ENCODE results near the gene DDT.
"Not testable (repeated sequence)": the region's sequence is repeated elsewhere in the genome, so short reads cannot be mapped to it uniquely, and the experiment has no call there.

Gene DDT

DNA sequence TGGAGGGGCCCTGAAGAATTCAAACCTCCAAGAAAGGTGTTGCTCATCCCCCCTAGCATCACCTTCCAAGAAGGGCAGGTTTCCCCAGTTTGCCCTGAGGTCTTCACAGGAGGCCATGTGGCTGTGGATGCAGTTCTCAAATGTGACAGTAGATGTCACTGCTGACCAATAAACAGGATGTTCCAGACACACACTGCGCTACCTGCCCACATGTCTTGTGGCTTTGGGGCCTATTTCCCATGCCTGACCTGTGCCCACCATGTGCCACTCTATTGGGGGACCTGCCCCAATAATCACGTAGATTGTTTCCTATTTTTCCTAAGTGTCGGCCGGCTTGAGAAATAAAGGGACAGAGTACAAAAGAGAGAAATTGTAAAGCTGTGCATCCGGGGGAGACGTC lies 10.2 kb upstream of the DDT start:
- DNase-seq (ENCODE audit: extremely low read depth, insufficient read length) = no peak
- H3K27me3 ChIP-seq (replicated peaks; ENCODE audit: control insufficient read depth, insufficient read depth, low read length) = no peaks in the 10 kb centered on the region
- TF ChIP-seq, protein P1, sequence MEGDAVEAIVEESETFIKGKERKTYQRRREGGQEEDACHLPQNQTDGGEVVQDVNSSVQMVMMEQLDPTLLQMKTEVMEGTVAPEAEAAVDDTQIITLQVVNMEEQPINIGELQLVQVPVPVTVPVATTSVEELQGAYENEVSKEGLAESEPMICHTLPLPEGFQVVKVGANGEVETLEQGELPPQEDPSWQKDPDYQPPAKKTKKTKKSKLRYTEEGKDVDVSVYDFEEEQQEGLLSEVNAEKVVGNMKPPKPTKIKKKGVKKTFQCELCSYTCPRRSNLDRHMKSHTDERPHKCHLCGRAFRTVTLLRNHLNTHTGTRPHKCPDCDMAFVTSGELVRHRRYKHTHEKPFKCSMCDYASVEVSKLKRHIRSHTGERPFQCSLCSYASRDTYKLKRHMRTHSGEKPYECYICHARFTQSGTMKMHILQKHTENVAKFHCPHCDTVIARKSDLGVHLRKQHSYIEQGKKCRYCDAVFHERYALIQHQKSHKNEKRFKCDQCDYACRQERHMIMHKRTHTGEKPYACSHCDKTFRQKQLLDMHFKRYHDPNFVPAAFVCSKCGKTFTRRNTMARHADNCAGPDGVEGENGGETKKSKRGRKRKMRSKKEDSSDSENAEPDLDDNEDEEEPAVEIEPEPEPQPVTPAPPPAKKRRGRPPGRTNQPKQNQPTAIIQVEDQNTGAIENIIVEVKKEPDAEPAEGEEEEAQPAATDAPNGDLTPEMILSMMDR (IDR thresholded peaks at IDR 0.05; ENCODE audit: insufficient read depth, low read length, poor library complexity, severe bottlenecking) = peak; percentile 44

DNA sequence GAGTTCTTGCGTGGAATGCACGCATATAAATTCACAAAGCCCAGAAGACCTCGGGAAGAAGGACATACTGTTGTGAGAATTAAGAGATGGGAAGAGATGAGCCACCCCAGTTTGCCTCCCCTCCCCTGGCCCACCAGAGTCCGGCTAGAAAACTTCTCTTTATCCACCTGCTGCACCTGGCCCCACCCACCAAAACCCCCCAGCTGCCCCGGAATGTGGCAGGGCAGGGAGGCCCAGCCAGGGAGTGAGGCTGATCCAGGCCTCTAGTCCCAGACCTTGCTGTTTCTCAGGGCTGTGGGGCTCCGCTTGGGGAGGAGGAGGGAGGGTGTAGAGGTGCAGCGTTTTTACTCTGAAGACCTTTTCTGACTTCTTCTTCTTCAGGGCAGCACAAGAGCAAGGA lies 6.3 kb upstream of the DDT start:
- H3K36me3 ChIP-seq (ENCODE audit: control insufficient read depth, insufficient read depth, low read length); H3K27me3 ChIP-seq (replicated peaks; ENCODE audit: control insufficient read depth, insufficient read depth, low read length); H3K4me3 ChIP-seq (replicated peaks; ENCODE audit: low read depth, low read length); DNase-seq (ENCODE audit: extremely low read depth, insufficient read length): not testable (repeated sequence)

More for the DNA sequence above, 10.2 kb upstream of the DDT start:
- H3K36me3 ChIP-seq (ENCODE audit: control insufficient read depth, insufficient read depth, low read length) = no peaks in the 10 kb centered on the region
- H3K4me3 ChIP-seq (replicated peaks; ENCODE audit: low read depth, low read length) = no peak overlapping the region

DNA sequence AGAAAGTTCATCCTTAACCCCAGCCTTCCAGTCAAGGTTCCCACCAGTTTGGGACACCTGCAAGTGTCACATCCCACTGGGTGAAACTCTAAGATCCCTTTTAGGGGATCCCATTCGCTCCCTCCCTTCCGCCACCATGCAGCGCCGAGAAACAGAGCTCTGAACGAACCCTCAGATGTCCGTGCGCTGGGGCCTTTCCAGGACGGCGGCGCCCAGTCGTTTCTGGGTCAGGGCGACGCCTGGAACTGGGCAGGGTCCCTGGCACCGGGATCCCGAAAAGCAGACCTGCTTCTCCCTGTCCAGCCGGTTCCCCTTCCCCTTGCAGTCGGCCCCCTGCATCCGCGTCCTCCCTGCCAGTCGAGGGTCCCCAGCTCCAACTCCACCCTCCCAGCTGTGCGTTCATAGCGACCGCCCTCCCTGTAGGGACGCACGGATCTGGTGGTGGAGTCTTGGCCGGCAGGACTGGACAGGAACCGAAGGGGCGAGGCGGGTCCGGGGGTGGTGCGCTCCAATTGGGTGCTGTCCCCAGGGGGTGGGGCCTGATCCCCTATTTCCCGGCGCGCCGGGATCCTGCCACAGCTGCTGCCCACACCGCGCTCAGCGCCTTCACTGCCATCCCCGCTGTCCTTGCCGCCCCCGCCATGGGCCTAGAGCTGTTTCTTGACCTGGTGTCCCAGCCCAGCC lies 5.5 kb upstream of the DDT start, which contains the start of gene GSTT2:
TSS of gene GSTT2 (plus strand) at position 578 of the 684 bp plus-strand sequence.
- not testable (repeated sequence) for H3K4me3 ChIP-seq (replicated peaks; ENCODE audit: low read depth, low read length); H3K36me3 ChIP-seq (ENCODE audit: control insufficient read depth, insufficient read depth, low read length); DNase-seq (ENCODE audit: extremely low read depth, insufficient read length); H3K27me3 ChIP-seq (replicated peaks; ENCODE audit: control insufficient read depth, insufficient read depth, low read length)

DNA sequence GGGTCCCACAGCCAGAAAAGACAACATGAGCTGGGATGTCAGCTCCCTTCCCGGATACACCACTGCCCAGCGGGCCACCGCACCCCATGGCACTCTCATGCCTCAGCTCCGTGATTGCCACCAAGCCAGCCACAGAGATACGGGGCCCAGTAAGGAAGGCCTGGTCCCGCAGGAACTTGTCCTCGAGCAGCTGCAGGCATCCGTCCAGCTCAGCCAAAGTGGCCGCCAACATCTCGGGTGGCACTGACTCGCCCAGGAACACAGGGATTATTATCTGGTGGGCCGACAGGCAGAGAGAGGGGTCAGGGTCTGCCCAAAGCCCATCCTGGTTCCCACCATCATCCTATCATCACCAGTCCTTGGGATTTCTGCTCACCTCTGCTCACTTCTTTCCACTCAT lies 3.1 kb upstream of the DDT start:
- H3K36me3 ChIP-seq (ENCODE audit: control insufficient read depth, insufficient read depth, low read length); DNase-seq (ENCODE audit: extremely low read depth, insufficient read length); H3K27me3 ChIP-seq (replicated peaks; ENCODE audit: control insufficient read depth, insufficient read depth, low read length); H3K4me3 ChIP-seq (replicated peaks; ENCODE audit: low read depth, low read length): not testable (repeated sequence)

DNA sequence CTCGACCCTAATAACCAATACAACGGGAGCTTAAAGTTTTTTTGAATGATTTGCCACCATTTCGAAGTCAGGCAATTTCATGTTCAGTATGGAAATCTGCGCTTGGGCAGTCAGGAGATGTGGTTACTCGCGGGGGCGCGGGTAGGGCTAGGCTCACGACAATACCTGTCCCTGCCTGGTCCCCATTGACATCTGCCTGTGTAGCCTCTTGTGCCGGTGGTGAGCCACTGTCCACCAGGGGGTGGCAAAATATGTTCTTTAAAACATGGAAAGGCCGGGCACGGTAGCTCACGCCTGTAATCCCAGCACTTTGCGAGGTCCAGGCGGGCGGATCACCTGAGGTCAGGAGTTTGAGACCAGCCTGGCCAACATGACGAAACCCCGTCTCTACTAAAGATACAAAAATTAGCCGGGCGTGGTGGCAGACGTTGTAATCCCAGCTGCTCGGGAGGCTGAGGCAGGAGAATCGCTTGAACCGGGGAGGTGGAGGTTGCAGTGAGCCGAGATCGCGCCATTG lies 653 bp upstream of the DDT start:
- not testable (repeated sequence) for H3K27me3 ChIP-seq (replicated peaks; ENCODE audit: control insufficient read depth, insufficient read depth, low read length); H3K4me3 ChIP-seq (replicated peaks; ENCODE audit: low read depth, low read length); DNase-seq (ENCODE audit: extremely low read depth, insufficient read length)
- peaks cover 14% of the 10 kb centered on the region for H3K36me3 ChIP-seq (ENCODE audit: control insufficient read depth, insufficient read depth, low read length)

DNA sequence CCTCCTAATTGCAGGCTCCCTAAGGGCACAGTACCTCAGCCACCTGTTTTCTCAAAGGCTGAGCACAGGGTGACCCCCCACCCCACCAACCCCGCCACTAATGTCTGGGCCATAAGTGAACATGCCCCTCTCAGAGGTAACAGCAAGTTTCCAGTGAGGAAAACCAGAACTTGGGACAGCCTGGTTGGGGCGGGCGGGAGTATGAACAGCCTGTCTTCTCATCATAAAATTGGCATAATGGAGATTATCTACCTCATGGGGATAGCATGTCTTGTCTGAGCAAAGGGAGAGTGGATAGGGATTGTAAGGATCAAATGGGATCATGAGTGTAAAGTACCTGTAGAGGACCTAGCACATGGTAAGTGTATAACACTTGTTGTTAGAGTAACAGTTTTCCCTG lies 2.3 kb downstream of the DDT start:
- not testable (repeated sequence) for H3K4me3 ChIP-seq (replicated peaks; ENCODE audit: low read depth, low read length); H3K27me3 ChIP-seq (replicated peaks; ENCODE audit: control insufficient read depth, insufficient read depth, low read length); DNase-seq (ENCODE audit: extremely low read depth, insufficient read length)
- peaks cover 21% of the 10 kb centered on the region for H3K36me3 ChIP-seq (ENCODE audit: control insufficient read depth, insufficient read depth, low read length)

DNA sequence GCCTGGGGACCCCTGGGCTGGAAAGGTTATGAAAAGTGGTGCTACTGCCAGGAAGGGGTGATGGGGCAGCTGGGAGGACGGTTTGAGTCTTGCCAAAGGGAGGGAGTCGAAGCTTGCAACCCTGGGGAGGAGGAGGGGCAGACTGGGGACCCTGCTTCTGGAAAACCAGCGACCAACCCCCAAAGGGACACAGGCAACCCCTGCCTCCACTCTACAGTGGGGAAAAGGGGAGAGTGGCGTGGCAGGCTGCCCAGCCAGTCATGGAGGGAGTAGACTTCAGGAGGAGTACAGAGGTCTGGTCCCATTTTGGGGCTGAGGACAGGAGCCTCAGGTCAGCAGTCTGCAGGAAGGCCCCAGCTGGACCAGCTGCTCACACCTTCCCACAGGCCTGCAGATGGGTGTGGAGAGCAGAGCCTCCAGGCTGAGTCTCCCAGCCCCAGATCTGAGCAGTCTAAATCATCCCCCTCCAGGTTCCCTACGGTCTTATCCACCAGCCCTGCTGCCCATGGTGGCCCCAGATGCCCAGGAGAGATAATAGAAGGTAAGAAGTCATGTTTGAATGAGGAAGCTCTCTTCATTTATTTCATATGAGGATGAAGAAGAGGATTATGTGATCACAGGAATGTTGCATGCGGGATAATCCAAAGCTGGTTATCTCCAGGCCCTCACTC lies 3.3 kb downstream of the DDT start:
- TF ChIP-seq, protein P1 (IDR thresholded peaks at IDR 0.05; ENCODE audit: insufficient read depth, low read length, poor library complexity, severe bottlenecking) = no peak
- no peak for DNase-seq (ENCODE audit: extremely low read depth, insufficient read length)
- Histone ChIP-seq H3K4me3 (replicated peaks; ENCODE audit: low read depth, low read length) (no peak overlapping the region), H3K27me3 (replicated peaks; ENCODE audit: control insufficient read depth, insufficient read depth, low read length) (no peaks in the 10 kb centered on the region), H3K36me3 (ENCODE audit: control insufficient read depth, insufficient read depth, low read length) (peaks cover 21% of the 10 kb centered on the region)

DNA sequence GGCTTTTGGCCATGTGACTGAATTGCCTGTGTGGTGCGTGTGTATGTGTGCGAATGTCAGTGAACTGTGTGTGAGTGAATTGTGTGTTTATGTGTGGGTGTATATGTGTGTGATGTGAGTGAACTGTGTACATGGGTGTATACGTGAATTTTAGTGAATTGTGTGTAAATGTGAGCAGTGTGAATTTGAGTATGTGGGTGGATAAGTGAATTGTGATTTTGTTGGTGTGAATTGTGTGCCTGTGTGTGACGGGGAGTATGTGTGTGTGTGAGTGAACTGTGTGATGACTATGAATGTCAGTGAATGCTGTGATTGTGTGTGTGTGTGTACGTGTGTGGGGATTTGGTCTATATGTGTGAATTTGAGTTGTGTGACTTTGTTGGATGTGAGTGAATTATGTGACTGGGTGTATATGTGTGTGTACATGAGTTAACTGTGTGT lies 4.0 kb downstream of the DDT start:
- Histone ChIP-seq H3K36me3 (ENCODE audit: control insufficient read depth, insufficient read depth, low read length) (peaks cover 21% of the 10 kb centered on the region), H3K4me3 (replicated peaks; ENCODE audit: low read depth, low read length) (no peak overlapping the region), H3K27me3 (replicated peaks; ENCODE audit: control insufficient read depth, insufficient read depth, low read length) (no peaks in the 10 kb centered on the region)
- DNase-seq (ENCODE audit: extremely low read depth, insufficient read length) = no peak
- TF ChIP-seq, protein P1 (IDR thresholded peaks at IDR 0.05; ENCODE audit: insufficient read depth, low read length, poor library complexity, severe bottlenecking) = no peak
